WTC11 (cell line): ENCODE data around the gene SMIM24.

Experiments
- MAX ChIP-seq: sonication (generic); formaldehyde crosslinking; IDR thresholded peaks from 2 replicates; pipeline ENCODE4 v1.8.0; 2022; ENCODE audit warnings: mild to moderate bottlenecking, missing genetic modification reagents
- OVOL2 ChIP-seq: fragments of 250-450 bp; sonication (Bioruptor Pico); IDR thresholded peaks from 2 replicates; pipeline ENCODE4 v1.9.0; 2021; ENCODE audit warnings: mild to moderate bottlenecking, borderline replicate concordance
- TF ChIP-seq, protein P1 (sequence below): sonication (generic); formaldehyde crosslinking; conservative IDR thresholded peaks from 2 replicates; pipeline ENCODE4 v1.8.1; 2023; ENCODE audit warnings: mild to moderate bottlenecking, low read depth, missing genetic modification reagents, moderate library complexity

- TF ChIP-seq OVOL2 (CRISPR knock-in tag) (no peak), MAX (CRISPR knock-in tag) (no peak)
- TF ChIP-seq, protein P1, sequence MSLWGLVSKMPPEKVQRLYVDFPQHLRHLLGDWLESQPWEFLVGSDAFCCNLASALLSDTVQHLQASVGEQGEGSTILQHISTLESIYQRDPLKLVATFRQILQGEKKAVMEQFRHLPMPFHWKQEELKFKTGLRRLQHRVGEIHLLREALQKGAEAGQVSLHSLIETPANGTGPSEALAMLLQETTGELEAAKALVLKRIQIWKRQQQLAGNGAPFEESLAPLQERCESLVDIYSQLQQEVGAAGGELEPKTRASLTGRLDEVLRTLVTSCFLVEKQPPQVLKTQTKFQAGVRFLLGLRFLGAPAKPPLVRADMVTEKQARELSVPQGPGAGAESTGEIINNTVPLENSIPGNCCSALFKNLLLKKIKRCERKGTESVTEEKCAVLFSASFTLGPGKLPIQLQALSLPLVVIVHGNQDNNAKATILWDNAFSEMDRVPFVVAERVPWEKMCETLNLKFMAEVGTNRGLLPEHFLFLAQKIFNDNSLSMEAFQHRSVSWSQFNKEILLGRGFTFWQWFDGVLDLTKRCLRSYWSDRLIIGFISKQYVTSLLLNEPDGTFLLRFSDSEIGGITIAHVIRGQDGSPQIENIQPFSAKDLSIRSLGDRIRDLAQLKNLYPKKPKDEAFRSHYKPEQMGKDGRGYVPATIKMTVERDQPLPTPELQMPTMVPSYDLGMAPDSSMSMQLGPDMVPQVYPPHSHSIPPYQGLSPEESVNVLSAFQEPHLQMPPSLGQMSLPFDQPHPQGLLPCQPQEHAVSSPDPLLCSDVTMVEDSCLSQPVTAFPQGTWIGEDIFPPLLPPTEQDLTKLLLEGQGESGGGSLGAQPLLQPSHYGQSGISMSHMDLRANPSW (CRISPR knock-in tag) = no peak
Observed at GRCh38 chr19:3512562-3513228, 32.4 kb upstream of the SMIM24 start.
